Gastrocnemius medialis (tissue), 4 donors: Measurements from ENCODE around the gene APOBEC2.

ENCODE experiments used
- POLR2A ChIP-seq, 2 donors: fragments of 450-650 bp; IDR thresholded peaks; one replicate each; pipeline ENCODE4 v1.6.1; 2017; ENCODE audit warnings: antibody characterized with exemption in 2 of 2, mild to moderate bottlenecking in 2 of 2, moderate library complexity in 2 of 2
- TF ChIP-seq, protein P1 (sequence below), 5 experiments: fragments of 450-650 bp in 3 of 5; fragments of 200-600 bp in 2 of 5; sonication (generic) in 2 of 5; IDR thresholded peaks in 4 of 5; conservative IDR thresholded peaks in 1 of 5; 1 replicate in 4 of 5; 2 replicates in 1 of 5; pipeline ENCODE4 v1.5.1; 2016 to 2019; ENCODE audit warnings: antibody characterized with exemption in 5 of 5, mild to moderate bottlenecking in 3 of 5, moderate library complexity in 3 of 5

DNA sequence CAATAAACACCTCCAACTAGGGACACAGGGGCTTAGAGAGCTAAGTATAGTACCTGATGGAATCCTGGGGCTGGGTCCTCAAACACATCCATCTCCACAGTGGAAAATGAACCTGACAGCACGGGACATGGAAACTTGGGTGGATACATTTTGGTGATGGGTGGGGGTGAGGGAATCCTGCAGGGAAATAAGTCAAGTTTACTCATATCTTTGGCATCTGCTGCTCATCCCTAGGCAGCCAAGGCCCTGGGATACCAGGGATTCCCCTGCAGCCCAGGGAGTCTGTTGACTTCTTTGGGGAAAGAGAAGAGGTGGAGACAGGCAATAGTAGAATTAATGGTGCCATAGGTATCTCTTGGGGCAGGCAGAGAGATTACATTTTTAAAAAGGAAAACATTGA lies 6.6 kb downstream of the APOBEC2 start:
- TF ChIP-seq, protein P1, sequence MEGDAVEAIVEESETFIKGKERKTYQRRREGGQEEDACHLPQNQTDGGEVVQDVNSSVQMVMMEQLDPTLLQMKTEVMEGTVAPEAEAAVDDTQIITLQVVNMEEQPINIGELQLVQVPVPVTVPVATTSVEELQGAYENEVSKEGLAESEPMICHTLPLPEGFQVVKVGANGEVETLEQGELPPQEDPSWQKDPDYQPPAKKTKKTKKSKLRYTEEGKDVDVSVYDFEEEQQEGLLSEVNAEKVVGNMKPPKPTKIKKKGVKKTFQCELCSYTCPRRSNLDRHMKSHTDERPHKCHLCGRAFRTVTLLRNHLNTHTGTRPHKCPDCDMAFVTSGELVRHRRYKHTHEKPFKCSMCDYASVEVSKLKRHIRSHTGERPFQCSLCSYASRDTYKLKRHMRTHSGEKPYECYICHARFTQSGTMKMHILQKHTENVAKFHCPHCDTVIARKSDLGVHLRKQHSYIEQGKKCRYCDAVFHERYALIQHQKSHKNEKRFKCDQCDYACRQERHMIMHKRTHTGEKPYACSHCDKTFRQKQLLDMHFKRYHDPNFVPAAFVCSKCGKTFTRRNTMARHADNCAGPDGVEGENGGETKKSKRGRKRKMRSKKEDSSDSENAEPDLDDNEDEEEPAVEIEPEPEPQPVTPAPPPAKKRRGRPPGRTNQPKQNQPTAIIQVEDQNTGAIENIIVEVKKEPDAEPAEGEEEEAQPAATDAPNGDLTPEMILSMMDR (IDR thresholded peaks at IDR 0.05 in 4 of 5, conservative IDR thresholded peaks at IDR 0.05 in 1 of 5) = no peak
- TF ChIP-seq POLR2A (IDR thresholded peaks at IDR 0.05) = no peak
